ENCODE measurements around the gene ATP8A2.

Gene ATP8A2

GRCh38 chr13:25727810-25728209, 356.0 kb downstream of the ATP8A2 start:
- DNase-seq (ENCODE audit: extremely low read depth, insufficient read length) = no peak
- H3K36me3 ChIP-seq (ENCODE audit: control insufficient read depth, insufficient read depth, low read length) = no peaks in the 10 kb centered on the region
- H3K4me3 ChIP-seq (replicated peaks; ENCODE audit: low read depth, low read length) = no peak overlapping the region
- TF ChIP-seq, protein P1, sequence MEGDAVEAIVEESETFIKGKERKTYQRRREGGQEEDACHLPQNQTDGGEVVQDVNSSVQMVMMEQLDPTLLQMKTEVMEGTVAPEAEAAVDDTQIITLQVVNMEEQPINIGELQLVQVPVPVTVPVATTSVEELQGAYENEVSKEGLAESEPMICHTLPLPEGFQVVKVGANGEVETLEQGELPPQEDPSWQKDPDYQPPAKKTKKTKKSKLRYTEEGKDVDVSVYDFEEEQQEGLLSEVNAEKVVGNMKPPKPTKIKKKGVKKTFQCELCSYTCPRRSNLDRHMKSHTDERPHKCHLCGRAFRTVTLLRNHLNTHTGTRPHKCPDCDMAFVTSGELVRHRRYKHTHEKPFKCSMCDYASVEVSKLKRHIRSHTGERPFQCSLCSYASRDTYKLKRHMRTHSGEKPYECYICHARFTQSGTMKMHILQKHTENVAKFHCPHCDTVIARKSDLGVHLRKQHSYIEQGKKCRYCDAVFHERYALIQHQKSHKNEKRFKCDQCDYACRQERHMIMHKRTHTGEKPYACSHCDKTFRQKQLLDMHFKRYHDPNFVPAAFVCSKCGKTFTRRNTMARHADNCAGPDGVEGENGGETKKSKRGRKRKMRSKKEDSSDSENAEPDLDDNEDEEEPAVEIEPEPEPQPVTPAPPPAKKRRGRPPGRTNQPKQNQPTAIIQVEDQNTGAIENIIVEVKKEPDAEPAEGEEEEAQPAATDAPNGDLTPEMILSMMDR (IDR thresholded peaks at IDR 0.05; ENCODE audit: insufficient read depth, low read length, poor library complexity, severe bottlenecking) = no peak
- H3K27me3 ChIP-seq (replicated peaks; ENCODE audit: control insufficient read depth, insufficient read depth, low read length) = no peaks in the 10 kb centered on the region; the same call in 1 of the 2 replicates

DNA sequence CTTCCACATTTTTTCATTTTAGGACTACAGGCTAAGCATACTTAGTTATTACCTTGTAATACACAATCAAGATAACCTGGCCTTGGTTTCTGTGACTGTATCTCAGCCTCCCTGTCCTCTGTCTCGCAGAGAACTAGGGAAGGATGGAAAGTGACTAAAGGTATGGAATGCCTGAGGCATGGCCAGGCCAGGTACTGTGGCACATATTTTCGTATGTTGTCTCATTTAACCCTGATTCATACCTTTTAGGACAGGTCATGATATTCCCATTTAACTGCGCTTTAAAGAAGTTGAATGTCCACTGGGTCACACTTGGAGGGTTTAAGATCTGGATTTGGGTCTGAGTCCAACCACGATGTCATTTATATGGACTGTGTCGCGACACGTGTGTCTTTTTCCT, 357.4 kb downstream of the ATP8A2 start:
- no peak overlapping the region for H3K4me3 ChIP-seq (replicated peaks; ENCODE audit: low read depth, low read length)
- TF ChIP-seq, protein P1 (IDR thresholded peaks at IDR 0.05; ENCODE audit: insufficient read depth, low read length, poor library complexity, severe bottlenecking) = no peak
- DNase-seq (ENCODE audit: extremely low read depth, insufficient read length) = no peak
- H3K36me3 ChIP-seq (ENCODE audit: control insufficient read depth, insufficient read depth, low read length) = no peaks in the 10 kb centered on the region
- no peaks in the 10 kb centered on the region; the same call in 1 of the 2 replicates for H3K27me3 ChIP-seq (replicated peaks; ENCODE audit: control insufficient read depth, insufficient read depth, low read length)

DNA sequence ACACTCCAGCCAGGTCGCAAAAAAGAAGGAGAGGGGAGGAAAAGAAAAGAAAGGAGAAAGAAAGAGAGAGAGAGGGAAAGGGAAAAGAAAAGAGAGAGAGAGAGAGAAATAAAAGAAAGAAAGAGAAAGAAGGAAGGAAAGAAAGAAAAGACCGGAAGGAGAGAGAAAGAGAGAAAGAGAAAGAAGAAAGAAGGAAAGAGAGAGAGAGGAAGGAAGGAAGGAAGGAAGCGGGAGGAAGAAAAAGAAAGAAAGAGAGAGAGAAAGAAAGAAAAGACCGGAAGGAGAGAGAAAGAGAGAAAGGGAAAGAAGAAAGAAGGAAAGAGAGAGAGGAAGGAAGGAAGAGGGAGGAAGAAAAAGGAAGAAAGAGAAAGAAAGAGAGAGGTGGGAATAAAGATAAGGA, 359.3 kb downstream of the ATP8A2 start:
- no peaks in the 10 kb centered on the region; the same call in 1 of the 2 replicates for H3K27me3 ChIP-seq (replicated peaks; ENCODE audit: control insufficient read depth, insufficient read depth, low read length)
- H3K36me3 ChIP-seq (ENCODE audit: control insufficient read depth, insufficient read depth, low read length) = no peaks in the 10 kb centered on the region
- no peak for DNase-seq (ENCODE audit: extremely low read depth, insufficient read length)
- H3K4me3 ChIP-seq (replicated peaks; ENCODE audit: low read depth, low read length) = no peak overlapping the region
- TF ChIP-seq, protein P1 (IDR thresholded peaks at IDR 0.05; ENCODE audit: insufficient read depth, low read length, poor library complexity, severe bottlenecking) = no peak

DNA sequence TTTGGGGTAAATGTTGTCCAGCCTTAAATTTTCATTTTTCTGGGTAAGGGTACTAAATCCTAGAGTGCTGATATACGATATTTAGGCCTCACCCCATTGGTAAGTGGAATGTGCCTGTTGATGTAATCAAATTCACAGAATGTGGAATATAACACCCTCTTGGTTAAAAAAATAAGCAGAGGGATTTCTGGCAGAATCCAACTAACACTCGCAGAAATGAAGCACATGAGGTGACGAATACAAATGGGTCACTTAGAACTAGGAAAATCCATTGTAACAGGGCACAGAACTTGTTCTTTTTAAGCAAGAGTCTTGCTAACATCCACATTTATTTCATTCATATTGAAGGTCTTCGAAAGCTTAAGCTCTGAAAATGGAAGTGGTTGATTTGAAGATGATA, 359.8 kb downstream of the ATP8A2 start:
- DNase-seq (ENCODE audit: extremely low read depth, insufficient read length) = no peak
- TF ChIP-seq, protein P1 (IDR thresholded peaks at IDR 0.05; ENCODE audit: insufficient read depth, low read length, poor library complexity, severe bottlenecking) = no peak
- Histone ChIP-seq H3K4me3 (replicated peaks; ENCODE audit: low read depth, low read length) (no peak overlapping the region), H3K36me3 (ENCODE audit: control insufficient read depth, insufficient read depth, low read length) (no peaks in the 10 kb centered on the region), H3K27me3 (replicated peaks; ENCODE audit: control insufficient read depth, insufficient read depth, low read length) (no peaks in the 10 kb centered on the region; the same call in 1 of the 2 replicates)

DNA sequence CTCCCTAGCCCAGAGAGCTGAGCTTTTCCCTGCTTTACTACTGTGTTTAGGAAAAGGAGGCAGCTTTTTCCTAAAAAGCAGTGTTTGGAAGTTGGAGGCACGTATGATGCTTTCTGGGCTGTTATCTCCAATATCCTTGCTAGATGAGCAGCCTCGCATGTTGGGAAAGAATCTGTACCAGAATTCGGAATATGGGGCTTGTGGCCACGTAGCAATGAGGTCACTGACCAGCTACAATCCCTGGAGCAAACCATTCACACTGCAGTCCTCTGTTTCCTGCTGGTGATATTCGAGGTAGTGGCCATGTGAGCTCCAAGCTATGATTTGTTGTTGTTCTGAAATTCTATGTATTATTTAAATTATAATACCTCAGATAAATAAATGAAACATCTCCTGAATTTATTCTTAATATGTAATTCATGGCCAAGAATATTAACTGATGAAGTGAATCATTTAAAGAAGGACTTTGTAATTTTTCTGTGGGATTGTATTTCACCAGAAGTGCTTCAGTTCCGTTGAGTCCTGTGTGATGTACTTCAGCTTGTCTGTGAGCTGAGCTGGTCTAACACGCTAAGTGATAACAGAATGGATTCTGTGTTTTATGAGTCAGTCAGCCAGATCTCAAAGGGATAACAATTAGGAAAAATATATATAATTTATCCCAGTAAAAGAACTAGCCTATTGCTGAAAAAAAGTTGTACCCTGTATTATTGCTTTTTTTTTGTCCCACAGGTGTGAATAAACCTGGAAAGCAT, 360.5 kb downstream of the ATP8A2 start:
- Histone ChIP-seq H3K4me3 (replicated peaks; ENCODE audit: low read depth, low read length) (no peak overlapping the region), H3K27me3 (replicated peaks; ENCODE audit: control insufficient read depth, insufficient read depth, low read length) (no peaks in the 10 kb centered on the region; the same call in 1 of the 2 replicates), H3K36me3 (ENCODE audit: control insufficient read depth, insufficient read depth, low read length) (no peaks in the 10 kb centered on the region)
- no peak for DNase-seq (ENCODE audit: extremely low read depth, insufficient read length)
- TF ChIP-seq, protein P1 (IDR thresholded peaks at IDR 0.05; ENCODE audit: insufficient read depth, low read length, poor library complexity, severe bottlenecking) = no peak

Data from GM06990 (cell line).